Measurements from ENCODE around the gene CLEC11A.
A peak's percentile ranks its signal among the peaks of the same experiment; 100 is the strongest.

Gene CLEC11A, protein sequence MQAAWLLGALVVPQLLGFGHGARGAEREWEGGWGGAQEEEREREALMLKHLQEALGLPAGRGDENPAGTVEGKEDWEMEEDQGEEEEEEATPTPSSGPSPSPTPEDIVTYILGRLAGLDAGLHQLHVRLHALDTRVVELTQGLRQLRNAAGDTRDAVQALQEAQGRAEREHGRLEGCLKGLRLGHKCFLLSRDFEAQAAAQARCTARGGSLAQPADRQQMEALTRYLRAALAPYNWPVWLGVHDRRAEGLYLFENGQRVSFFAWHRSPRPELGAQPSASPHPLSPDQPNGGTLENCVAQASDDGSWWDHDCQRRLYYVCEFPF

DNA sequence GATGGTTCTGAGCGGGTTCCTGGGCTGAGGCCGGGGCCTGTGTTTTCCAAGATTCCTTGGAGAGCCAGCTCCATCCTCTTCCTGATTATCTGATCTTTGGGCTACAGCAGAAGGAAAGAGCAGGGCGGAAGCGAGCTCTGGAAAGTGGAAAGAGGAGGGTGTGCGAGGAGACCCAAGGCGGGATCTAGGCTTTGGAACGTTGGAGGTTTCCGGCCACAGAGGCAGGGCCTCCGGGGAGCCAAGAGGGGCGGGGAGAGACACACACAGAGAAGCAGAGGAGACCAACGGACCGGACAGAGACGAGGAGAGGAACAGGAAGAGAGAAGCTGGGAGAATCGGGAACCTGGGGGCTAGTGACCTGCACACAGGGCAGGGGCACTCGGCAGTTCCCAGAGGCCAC, at the start of gene CLEC11A:
Gene CLEC11A (plus strand): TSS at position 296 of the 400 bp plus-strand sequence. CDS start 162 bp downstream, outside the sequence.
- H3K27ac ChIP-seq (ENCODE audit: low read length) = peak within 1 kb of the TSS; percentile 50; the same call in 1 of the 2 replicates
- peaks cover 51% of the 10 kb centered on the region for H3K27me3 ChIP-seq (ENCODE audit: insufficient read depth, low read length, poor library complexity)
- DNase-seq (peak; percentile 47), ATAC-seq (ENCODE audit: insufficient read depth, low read depth) (no peak)
- H3K9ac ChIP-seq (ENCODE audit: low read depth, low read length) = peak within 1 kb of the TSS; percentile 56
- H3K4me3 ChIP-seq (ENCODE audit: low read depth in 1 of 2, low read length in 2 of 2) = peak within 1 kb of the TSS in 1 of 2 experiments; percentile 71; a peak in 3 of 4 replicates
- peaks cover 32% of the 10 kb centered on the region for H3K4me1 ChIP-seq (ENCODE audit: insufficient read depth, low read length)
- H4K20me1 ChIP-seq (ENCODE audit: insufficient read depth, low read length) = peaks cover 37% of the 10 kb centered on the region
- H2AFZ ChIP-seq (ENCODE audit: low read depth, low read length) = peak within 1 kb of the TSS; percentile 88
- H3K4me2 ChIP-seq (ENCODE audit: insufficient read depth, low read length) = peak within 1 kb of the TSS; percentile 94
- H3K36me3 ChIP-seq (ENCODE audit: insufficient read depth, low read length) = no peaks in the 10 kb centered on the region
- H3K79me2 ChIP-seq (ENCODE audit: insufficient read depth, low read length) = peaks cover 14% of the 10 kb centered on the region
- no peaks in the 10 kb centered on the region for H3K9me3 ChIP-seq (ENCODE audit: insufficient read depth, low read length, severe bottlenecking)
- no peak for TF ChIP-seq EZH2 (IDR thresholded peaks at IDR 0.05; ENCODE audit: borderline replicate concordance, low read depth, low read length, severe bottlenecking)
- TF ChIP-seq, protein P1, sequence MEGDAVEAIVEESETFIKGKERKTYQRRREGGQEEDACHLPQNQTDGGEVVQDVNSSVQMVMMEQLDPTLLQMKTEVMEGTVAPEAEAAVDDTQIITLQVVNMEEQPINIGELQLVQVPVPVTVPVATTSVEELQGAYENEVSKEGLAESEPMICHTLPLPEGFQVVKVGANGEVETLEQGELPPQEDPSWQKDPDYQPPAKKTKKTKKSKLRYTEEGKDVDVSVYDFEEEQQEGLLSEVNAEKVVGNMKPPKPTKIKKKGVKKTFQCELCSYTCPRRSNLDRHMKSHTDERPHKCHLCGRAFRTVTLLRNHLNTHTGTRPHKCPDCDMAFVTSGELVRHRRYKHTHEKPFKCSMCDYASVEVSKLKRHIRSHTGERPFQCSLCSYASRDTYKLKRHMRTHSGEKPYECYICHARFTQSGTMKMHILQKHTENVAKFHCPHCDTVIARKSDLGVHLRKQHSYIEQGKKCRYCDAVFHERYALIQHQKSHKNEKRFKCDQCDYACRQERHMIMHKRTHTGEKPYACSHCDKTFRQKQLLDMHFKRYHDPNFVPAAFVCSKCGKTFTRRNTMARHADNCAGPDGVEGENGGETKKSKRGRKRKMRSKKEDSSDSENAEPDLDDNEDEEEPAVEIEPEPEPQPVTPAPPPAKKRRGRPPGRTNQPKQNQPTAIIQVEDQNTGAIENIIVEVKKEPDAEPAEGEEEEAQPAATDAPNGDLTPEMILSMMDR (IDR thresholded peaks at IDR 0.05; ENCODE audit: borderline replicate concordance, extremely low read depth, low read length, poor library complexity, severe bottlenecking) = no peak

DNA sequence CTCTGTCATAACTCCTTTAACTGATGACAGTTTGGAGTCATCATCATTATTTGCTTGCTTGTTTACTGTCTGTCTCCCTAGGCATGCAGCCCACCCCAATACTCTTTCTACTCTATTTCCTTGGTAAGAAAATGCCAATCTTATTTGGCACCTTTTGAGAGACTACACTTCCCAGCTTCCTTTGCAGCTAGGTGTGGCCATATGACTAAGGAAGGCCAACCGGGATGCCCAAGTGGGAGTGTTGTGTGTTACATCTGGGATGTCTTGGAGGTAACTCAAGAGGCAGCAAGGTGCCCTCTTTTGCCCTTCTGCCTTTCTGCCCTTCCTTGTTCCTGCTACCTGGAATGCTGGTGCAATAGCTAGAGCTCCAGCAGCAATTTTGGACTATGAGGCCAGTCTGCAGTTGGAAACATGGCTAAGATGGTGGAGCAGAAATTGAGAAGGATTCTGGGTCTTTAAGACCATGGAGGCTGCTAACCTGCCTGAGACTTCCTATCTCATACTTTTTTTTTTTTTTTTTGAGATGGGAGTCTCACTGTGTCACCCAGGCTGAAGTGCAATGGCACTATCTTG, 46.5 kb upstream of the CLEC11A start:
- H3K4me2 ChIP-seq (ENCODE audit: insufficient read depth, low read length) = no peak overlapping the region
- H3K4me1 ChIP-seq (ENCODE audit: insufficient read depth, low read length) = no peaks in the 10 kb centered on the region
- H3K27me3 ChIP-seq (ENCODE audit: insufficient read depth, low read length, poor library complexity) = no peaks in the 10 kb centered on the region
- ATAC-seq (ENCODE audit: insufficient read depth, low read depth) (no peak), DNase-seq (no peak)
- no peaks in the 10 kb centered on the region for H3K9me3 ChIP-seq (ENCODE audit: insufficient read depth, low read length, severe bottlenecking)
- H2AFZ ChIP-seq (ENCODE audit: low read depth, low read length) = no peak overlapping the region
- no peak overlapping the region for H3K9ac ChIP-seq (ENCODE audit: low read depth, low read length)
- TF ChIP-seq, protein P1 (IDR thresholded peaks at IDR 0.05; ENCODE audit: borderline replicate concordance, extremely low read depth, low read length, poor library complexity, severe bottlenecking) = no peak
- no peak for TF ChIP-seq EZH2 (IDR thresholded peaks at IDR 0.05; ENCODE audit: borderline replicate concordance, low read depth, low read length, severe bottlenecking)
- no peak overlapping the region for H3K27ac ChIP-seq (ENCODE audit: low read length)
- no peaks in the 10 kb centered on the region for H4K20me1 ChIP-seq (ENCODE audit: insufficient read depth, low read length)
- H3K36me3 ChIP-seq (ENCODE audit: insufficient read depth, low read length) = no peaks in the 10 kb centered on the region
- H3K79me2 ChIP-seq (ENCODE audit: insufficient read depth, low read length) = no peaks in the 10 kb centered on the region
- no peak overlapping the region for H3K4me3 ChIP-seq (ENCODE audit: low read depth in 1 of 2, low read length in 2 of 2)

DNA sequence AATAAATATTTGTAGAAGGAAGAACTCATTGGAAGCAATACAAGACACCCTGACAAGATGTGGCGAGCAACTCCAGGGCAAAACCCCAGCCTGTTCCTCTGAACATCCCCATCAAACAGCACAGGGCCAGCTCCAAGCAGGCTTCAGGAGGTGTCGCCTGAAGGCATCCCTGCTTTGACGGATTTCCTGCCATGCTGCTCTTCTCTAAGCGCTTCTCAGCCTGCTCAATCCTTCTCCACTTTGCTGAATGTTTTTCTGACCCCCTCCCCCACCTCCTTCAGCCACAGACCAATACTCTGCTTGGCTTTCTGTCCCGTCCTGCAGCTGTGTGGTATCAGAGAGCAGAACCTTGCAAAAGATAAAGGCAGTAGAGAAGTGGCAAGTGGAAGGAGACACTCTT, 45.5 kb upstream of the CLEC11A start:
- H3K9me3 ChIP-seq (ENCODE audit: insufficient read depth, low read length, severe bottlenecking) = no peaks in the 10 kb centered on the region
- H3K27me3 ChIP-seq (ENCODE audit: insufficient read depth, low read length, poor library complexity) = no peaks in the 10 kb centered on the region
- H3K9ac ChIP-seq (ENCODE audit: low read depth, low read length) = no peak overlapping the region
- H2AFZ ChIP-seq (ENCODE audit: low read depth, low read length) = no peak overlapping the region
- H3K4me3 ChIP-seq (ENCODE audit: low read depth in 1 of 2, low read length in 2 of 2) = no peak overlapping the region
- no peak for DNase-seq
- H4K20me1 ChIP-seq (ENCODE audit: insufficient read depth, low read length) = no peaks in the 10 kb centered on the region
- no peak overlapping the region for H3K27ac ChIP-seq (ENCODE audit: low read length)
- H3K36me3 ChIP-seq (ENCODE audit: insufficient read depth, low read length) = no peaks in the 10 kb centered on the region
- H3K4me2 ChIP-seq (ENCODE audit: insufficient read depth, low read length) = no peak overlapping the region
- no peak for ATAC-seq (ENCODE audit: insufficient read depth, low read depth)
- no peaks in the 10 kb centered on the region for H3K4me1 ChIP-seq (ENCODE audit: insufficient read depth, low read length)
- H3K79me2 ChIP-seq (ENCODE audit: insufficient read depth, low read length) = no peaks in the 10 kb centered on the region
- TF ChIP-seq, protein P1 (IDR thresholded peaks at IDR 0.05; ENCODE audit: borderline replicate concordance, extremely low read depth, low read length, poor library complexity, severe bottlenecking) = no peak
- TF ChIP-seq EZH2 (IDR thresholded peaks at IDR 0.05; ENCODE audit: borderline replicate concordance, low read depth, low read length, severe bottlenecking) = no peak
